ENCODE data around the gene SYNE2. TPM values are rescaled to one million over a fixed set of nuclear protein-coding genes. Genes with fewer than 3 reads are reported as not detected.

SYNE2 gene
- total RNA-seq, 2 experiments from 2014 or later = 150 to 212 TPM

DNA sequence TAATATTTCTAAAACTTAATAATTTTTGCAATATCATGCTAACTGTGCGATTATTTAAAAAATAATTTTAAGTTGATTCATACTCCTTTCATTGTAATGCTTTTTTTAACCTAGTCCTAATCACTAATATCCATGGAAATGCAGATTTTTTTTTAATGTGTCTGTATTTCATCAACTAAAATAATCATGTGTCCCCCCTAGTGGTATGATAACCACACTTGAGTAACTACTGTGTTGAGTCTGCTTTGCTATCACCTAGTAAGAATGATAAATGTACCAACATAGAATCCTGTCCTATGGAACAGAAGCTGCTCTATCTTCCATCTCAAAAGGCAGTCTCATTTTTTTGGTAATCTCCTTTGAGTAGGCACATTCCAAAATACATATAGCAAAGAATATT, 19.1 kb upstream of the SYNE2 start:
- Histone ChIP-seq H4K20me1 (ENCODE audit: insufficient read depth, low read length) (no peaks in the 10 kb centered on the region), H3K4me2 (ENCODE audit: low read length) (no peak overlapping the region), H3K36me3 (ENCODE audit: insufficient read depth, low read length) (no peaks in the 10 kb centered on the region), H3K9me2 (ENCODE audit: insufficient read depth, low read length) (no peaks in the 10 kb centered on the region), H2AFZ (ENCODE audit: low read length) (no peak overlapping the region), H3K79me2 (ENCODE audit: insufficient read depth, low read depth, low read length) (no peaks in the 10 kb centered on the region), H3K4me1 (ENCODE audit: insufficient read depth, low read length, poor library complexity, severe bottlenecking) (no peaks in the 10 kb centered on the region), H3K9me3 (ENCODE audit: low read length) (no peaks in the 10 kb centered on the region), H3K4me3 (ENCODE audit: low read depth, low read length, poor library complexity, severe bottlenecking) (no peak overlapping the region), H3K27ac (ENCODE audit: low read depth, low read length, poor library complexity, severe bottlenecking) (no peak overlapping the region)
- peak; percentile 22 for DNase-seq (ENCODE audit: low spot score)
- TF ChIP-seq CTCF (conservative IDR thresholded peaks at IDR 0.05; ENCODE audit: low read length) (peak; percentile 64), EZH2phosphoT487 (IDR thresholded peaks at IDR 0.05; ENCODE audit: borderline replicate concordance, low read depth, low read length) (no peak)
- no TSS peak for BruUV-seq (replicated peaks)
- ChIA-PET POLR2A (interaction anchor here (0.9 kb wide), 1 partner anchor 106 kb away, joined by 3 read pairs; no protein-coding TSS in a partner anchor), CTCF (ENCODE audit: unreplicated experiment) (no interaction called here)
- intact Hi-C loops (cut with micrococcal nuclease; ENCODE audit: unreplicated experiment) = no loop called here

GRCh38 chr14:63840981-63841380, 11.8 kb upstream of the SYNE2 start:
- no peak for TF ChIP-seq EZH2phosphoT487 (IDR thresholded peaks at IDR 0.05; ENCODE audit: borderline replicate concordance, low read depth, low read length)
- peak; percentile 67 for TF ChIP-seq CTCF (conservative IDR thresholded peaks at IDR 0.05; ENCODE audit: low read length)
- no TSS peak for BruUV-seq (replicated peaks)
- intact Hi-C loops (cut with micrococcal nuclease; ENCODE audit: unreplicated experiment) = no loop called here
- Histone ChIP-seq H3K36me3 (ENCODE audit: insufficient read depth, low read length) (no peaks in the 10 kb centered on the region), H3K4me1 (ENCODE audit: insufficient read depth, low read length, poor library complexity, severe bottlenecking) (no peaks in the 10 kb centered on the region), H4K20me1 (ENCODE audit: insufficient read depth, low read length) (no peaks in the 10 kb centered on the region), H3K9me2 (ENCODE audit: insufficient read depth, low read length) (no peaks in the 10 kb centered on the region), H3K27ac (ENCODE audit: low read depth, low read length, poor library complexity, severe bottlenecking) (no peak overlapping the region), H3K79me2 (ENCODE audit: insufficient read depth, low read depth, low read length) (no peaks in the 10 kb centered on the region), H3K4me2 (ENCODE audit: low read length) (no peak overlapping the region), H2AFZ (ENCODE audit: low read length) (no peak overlapping the region), H3K4me3 (ENCODE audit: low read depth, low read length, poor library complexity, severe bottlenecking) (no peak overlapping the region), H3K9me3 (ENCODE audit: low read length) (peaks cover 12% of the 10 kb centered on the region)
- POLR2A ChIA-PET = no interaction called here
- CTCF ChIA-PET (ENCODE audit: unreplicated experiment) = no interaction called here
- peak; percentile 37 for DNase-seq (ENCODE audit: low spot score)

GRCh38 chr14:63843796-63844195, 9.0 kb upstream of the SYNE2 start:
- DNase-seq (ENCODE audit: low spot score) = no peak
- Histone ChIP-seq H3K79me2 (ENCODE audit: insufficient read depth, low read depth, low read length) (no peaks in the 10 kb centered on the region), H3K4me2 (ENCODE audit: low read length) (no peak overlapping the region), H3K4me1 (ENCODE audit: insufficient read depth, low read length, poor library complexity, severe bottlenecking) (no peaks in the 10 kb centered on the region), H4K20me1 (ENCODE audit: insufficient read depth, low read length) (no peaks in the 10 kb centered on the region), H3K36me3 (ENCODE audit: insufficient read depth, low read length) (no peaks in the 10 kb centered on the region), H2AFZ (ENCODE audit: low read length) (no peak overlapping the region), H3K27ac (ENCODE audit: low read depth, low read length, poor library complexity, severe bottlenecking) (no peak overlapping the region), H3K9me3 (ENCODE audit: low read length) (peaks cover 12% of the 10 kb centered on the region), H3K9me2 (ENCODE audit: insufficient read depth, low read length) (no peaks in the 10 kb centered on the region), H3K4me3 (ENCODE audit: low read depth, low read length, poor library complexity, severe bottlenecking) (no peak overlapping the region)
- intact Hi-C loops (cut with micrococcal nuclease; ENCODE audit: unreplicated experiment) = no loop called here
- ChIA-PET CTCF (ENCODE audit: unreplicated experiment) (no interaction called here), POLR2A (interaction anchor here (1.6 kb wide), 1 partner anchor 14 kb away, joined by 7 read pairs; no protein-coding TSS in a partner anchor)
- no TSS peak for BruUV-seq (replicated peaks)
- no peak for TF ChIP-seq CTCF (conservative IDR thresholded peaks at IDR 0.05; ENCODE audit: low read length)
- no peak for TF ChIP-seq EZH2phosphoT487 (IDR thresholded peaks at IDR 0.05; ENCODE audit: borderline replicate concordance, low read depth, low read length)
